Umbilical cord (tissue), 2 donors: ENCODE measurements around the gene NPEPL1. TPM values are rescaled to one million over a fixed set of nuclear protein-coding genes. Genes with fewer than 3 reads are reported as not detected.
"Not testable (repeated sequence)": the region's sequence is repeated elsewhere in the genome, so short reads cannot be mapped to it uniquely, and the experiment has no call there.

ENCODE experiments used
- DNase-seq: peaks from one replicate; pipeline ENCODE4 v3.0.0-alpha.2; 2015; ENCODE audit warnings: low spot score
- total RNA-seq: library from RNA; depleted of rRNA; stranded (reverse); fragments of >200 nt; gene quantifications from one replicate; pipeline ENCODE4 v1.2.3, GENCODE V29; 2014; ENCODE audit warnings: low replicate concordance; ENCODE audit not compliant: insufficient read depth

The NPEPL1 gene
- total RNA-seq, 1 donor from 2014 or later, result 25.0 TPM

DNA sequence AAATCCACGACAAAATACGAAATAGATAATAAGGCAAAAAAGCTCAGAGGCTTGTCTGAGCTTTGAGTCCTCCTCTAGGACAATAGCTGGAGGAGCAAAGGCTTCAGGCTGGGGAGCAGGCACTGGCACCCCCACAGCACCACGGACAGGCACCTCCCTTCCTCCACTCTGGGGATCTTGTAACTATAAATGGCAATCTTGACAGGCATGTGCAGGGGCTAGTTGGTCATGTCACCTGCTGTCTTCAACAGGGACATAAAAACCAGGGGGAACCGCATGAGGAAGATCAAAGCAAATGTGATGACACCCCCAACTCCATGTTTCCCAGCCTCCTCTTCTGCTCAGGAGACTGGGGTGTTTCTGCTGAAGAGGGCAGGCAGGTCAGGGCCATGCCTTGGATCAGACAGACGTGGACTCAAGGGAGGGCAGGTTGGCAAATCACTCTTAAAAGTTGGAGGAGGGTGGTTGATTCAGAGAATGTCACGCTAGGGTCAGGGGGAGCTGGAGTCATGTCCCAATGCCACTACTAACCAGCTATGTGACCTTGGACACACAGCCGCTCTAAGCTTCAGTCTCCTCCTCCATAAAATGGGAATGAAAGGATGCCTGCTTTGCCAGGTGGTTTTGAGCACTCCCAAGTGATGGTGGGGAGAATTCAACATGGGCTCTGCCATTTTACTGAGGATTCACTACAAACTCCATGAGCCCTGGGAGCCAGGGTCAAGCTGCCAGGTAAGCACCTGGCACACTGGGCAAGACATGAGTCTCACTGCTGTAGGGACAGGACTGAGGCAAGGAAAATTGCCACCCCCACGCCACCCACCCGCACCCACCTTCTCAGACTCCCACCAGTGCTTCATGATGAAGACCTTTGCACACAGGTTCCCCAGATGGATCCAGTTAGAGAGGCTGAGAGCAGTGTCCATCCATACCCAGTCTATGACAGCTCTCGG lies 48.0 kb downstream of the NPEPL1 start:
- DNase-seq, result no peak

DNA sequence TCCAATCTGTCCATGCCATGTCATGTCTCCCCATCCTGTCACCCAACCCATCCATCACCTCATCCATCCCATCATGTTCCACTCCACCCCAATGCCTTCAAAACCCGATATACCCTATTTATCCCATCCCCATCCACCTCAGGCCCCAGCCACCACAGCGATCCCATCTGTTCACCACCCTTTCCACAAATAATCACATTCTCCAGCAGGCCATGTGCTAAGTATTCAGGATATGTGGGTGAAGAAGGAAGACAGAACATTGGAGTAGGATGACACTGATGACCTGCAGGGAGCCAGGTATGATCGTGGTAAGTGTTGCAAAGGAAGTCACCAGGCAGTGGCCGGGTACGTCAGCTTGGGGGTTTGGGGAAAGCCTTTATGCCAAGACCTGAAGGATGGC lies 48.8 kb downstream of the NPEPL1 start:
- no peak for DNase-seq

DNA sequence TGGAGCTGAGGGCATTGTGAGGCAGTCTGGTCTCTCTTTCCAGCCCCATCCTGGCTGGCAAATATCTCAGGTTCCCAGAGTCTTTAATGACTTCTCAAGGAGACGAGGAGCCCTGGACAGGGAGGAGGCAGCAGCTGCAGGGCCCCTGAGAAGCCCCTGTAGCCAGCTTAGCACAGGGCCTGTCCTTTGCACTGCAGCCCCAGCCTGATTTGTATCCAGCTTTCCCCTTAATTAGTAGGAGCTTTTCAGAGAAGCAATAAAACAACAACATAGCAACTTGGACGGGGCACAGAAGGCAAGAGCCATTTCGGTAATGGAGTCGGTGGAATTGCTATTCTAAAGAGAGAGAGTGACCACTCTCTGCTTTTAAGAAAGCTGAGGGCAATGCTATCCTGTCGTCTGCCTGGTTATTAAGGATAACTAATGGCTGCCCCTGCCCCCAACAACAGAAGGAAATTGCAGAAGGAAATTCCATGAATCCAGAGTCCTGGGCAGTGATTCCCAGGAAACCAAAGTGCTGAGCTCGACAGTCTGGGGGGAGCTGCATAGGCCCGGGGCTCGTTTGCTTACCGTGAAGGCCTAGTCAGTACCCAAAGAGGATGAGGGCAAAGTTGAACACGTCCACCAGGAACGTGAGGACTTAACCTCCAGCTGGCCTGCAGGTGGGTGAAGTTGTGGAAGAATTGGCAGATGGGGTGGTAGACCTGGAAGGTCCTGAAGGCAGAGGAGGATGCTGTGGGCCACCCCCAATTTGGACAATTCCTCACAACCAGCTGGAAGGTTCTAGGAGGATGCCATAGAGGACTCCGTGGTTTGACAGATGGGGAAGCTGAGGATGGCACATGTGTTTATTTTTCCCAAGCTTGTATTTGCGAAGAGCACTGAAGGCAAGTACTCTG lies 50.3 kb downstream of the NPEPL1 start:
- DNase-seq, result no peak

DNA sequence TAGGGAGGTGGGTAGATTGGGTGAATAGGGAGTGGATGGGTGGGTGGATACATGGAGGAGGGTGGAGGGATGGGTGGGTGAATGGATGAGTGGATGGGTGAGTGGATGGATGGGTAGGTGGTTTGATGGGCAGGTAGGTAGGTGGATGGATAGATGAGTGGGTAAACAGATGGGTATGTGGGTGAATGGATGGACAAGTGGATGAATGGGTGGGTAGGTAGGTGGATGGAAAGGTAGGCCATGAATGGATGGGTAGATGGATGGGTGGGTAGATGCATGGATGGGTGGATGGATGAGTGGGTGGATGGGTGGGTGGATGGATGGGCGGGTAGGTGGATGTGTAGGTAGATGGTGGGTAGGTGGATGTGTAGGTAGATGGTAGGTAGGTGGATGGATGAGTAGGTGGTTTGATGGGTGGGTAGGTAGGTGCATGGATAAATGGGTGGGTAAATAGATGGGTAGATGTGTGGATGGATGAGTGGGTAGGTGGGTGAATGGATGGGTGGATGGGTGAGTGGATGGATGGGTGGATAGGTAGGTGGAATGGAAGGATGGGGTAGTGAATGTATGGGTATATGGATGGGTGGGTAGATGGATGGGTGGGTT lies 51.4 kb downstream of the NPEPL1 start:
- no peak for DNase-seq

DNA sequence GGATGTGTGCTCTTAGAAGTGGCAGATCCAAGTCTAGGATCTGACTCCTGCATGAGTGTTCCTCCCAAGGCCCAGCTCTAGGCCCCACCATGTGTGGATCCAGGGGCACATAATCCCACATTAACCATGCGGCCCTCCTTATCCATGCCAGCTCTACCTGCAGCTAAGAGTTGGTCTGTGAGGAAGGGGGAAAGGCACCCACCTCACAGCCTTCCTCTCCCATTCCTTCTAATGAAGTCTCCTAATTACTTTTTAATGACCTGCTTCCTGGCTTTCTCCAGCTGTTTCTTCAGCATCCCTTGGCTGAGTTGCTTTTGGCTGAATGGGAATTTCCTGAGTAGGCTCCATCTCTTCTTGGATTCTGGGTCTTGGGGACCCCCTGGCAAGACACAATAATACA lies 52.2 kb downstream of the NPEPL1 start:
- DNase-seq, result no peak

DNA sequence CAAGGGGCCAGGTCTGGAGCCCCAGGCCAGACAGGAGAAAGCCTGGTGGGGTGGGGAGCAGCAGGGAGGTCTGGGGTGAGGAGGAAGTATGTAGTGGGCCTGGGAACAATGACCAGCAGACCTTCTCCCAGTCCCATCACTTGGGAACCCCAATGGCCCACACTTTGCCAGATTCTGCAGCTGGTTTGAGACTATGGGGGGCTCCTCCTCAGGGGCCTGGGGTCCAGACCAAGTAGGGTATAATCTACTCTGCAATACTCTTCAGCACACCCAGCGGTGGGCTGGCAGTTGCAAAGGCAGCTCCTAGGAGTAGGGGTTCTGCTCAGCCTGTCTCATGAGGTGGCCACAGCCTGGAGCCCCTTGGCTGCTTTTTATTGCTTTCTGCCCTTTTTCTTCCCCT lies 52.8 kb downstream of the NPEPL1 start:
- no peak for DNase-seq

DNA sequence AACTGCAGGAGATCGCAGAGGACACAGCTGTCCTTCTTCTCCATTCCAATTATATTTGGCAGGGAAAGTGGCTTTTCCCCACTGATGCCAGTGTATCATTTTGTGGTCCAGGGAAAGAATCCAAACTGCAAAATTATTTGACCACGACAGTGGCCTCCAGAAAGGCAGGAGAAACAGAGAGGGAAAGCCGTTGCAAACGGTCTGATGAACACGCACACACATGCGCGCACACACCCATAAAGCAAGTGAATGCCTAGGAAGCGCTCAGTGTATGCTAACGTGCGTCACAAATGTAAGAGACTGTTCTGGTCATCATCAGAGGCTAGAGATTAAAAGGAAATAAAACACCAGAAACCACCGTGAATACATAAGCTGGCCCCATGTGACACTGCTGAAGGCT lies 54.0 kb downstream of the NPEPL1 start:
- DNase-seq, result no peak

DNA sequence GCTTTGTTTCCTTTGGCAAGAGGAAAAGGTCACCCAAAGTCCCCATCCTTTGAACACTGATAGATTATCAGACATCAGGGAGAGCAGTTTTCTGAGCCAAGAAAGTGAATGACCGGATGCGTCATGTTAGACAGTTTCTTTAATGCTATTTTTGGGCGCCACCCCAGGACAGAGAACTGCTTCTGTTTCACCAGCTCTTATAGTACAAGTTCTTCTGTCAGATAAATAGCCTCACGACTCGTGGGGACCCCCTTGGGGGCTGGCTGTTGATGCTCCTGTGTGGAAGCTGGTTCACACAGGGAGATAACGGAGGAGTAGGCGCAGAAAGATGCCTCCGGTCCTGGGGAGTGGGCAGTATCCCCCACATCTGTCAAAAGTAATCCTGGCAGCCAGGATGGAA lies 54.6 kb downstream of the NPEPL1 start:
- DNase-seq, result no peak

DNA sequence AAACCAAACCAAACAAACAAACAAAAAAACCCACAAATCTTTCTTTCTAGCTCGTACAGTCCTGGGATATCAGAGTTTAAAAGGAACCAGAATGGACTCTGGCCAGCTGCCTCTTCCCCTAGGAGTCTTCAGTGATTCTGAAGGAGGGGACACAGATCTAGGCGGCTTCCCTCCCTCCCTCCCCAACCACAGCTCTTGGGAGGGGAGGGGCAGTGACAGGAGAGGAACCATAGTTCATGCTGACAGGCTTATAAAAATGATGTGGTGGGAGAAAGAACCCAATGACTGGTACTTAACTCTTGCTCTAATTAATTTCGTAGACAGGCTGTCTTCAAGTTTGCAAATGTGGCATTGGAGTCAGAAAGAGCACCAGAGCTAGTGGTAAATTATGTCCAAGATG lies 56.0 kb downstream of the NPEPL1 start:
- DNase-seq, result no peak

DNA sequence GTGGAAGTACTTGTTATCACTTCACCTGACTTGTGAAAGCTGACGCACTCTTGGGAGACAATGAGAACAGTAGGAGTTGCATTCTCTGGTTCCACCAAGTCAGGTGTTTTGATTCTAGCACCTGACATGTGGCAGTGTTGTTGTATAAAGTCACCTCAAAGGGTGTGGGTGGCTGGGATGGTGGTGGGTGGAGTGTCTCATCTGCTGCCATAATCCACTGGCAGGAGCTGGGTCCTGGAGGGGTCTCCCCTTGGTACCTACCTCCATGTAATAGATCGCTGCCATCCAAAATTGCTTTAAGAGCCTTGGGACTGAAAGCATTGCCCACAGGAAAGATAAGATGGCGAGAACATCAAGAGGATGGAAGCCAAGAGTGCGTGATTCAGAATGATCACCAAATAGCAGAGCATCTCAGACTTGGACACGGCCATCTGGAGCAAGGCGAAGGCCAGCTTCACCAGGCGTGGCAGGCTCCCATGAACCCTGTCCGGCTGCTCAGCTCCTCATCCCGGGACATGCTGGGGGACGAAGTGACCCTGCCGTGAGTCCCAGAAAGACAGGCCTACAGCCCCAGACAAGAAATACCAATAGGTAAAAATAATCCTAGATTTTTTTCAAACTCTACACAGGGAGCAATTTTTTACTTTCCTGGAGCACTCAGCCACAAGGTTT lies 56.6 kb downstream of the NPEPL1 start:
- DNase-seq, result no peak

DNA sequence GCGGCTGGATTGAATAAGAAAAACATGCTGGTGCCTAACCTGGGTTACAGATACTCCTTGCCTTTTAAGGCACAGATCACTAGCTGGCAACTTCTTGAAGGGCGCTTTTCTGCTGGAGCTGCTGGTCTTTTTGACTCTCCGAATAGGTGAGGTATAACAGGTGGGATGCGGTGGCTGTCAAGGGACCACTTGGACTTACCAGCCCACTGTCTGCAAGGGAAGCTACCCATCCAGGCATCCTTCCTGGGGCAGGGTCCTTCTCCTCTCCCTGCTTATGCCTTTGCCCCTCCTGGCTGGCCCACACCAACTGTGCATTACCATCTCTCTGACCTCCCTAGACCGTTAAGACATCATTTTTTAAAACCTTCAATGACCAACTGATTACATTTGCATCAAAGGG lies 57.4 kb downstream of the NPEPL1 start:
- DNase-seq, result no peak

DNA sequence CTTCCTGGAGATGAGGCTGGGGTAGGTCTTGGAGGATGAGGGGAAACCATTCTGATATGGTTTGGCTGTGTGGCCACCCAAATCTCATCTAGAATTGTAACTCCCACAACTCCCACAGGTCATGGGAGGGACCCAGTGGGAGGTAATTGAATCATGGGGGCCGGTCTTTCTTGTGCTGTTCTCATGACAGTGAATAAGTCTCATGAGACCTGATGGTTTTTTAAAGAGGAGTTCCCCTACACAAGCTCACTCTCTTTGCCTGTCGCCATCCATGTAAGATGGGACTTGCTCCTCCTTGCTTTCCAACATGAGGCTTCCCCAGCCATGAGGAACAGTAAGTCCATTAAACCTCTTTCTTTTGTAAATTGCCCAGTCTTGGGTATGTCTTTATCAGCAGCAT lies 58.1 kb downstream of the NPEPL1 start:
- not testable (repeated sequence) for DNase-seq

DNA sequence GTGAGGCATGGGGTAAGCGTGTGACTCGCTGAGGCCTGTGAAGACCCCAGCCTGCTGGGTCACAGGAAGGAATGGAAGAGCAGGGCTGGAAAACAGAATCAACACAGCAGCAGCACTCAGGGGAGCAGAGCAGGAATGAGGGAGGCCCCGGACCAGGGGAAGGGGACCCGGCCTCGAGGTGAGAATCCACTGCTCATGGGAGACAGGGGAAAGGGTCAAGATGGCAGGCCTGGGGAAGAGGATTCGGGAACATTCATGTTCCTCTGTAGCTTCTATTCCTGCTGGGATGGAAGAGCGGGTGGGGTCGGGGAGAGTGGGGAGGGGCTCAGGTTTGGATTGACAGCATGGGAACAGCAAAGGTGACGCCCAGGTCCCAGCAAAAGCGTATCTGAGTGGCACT lies 59.4 kb downstream of the NPEPL1 start:
- no peak for DNase-seq

DNA sequence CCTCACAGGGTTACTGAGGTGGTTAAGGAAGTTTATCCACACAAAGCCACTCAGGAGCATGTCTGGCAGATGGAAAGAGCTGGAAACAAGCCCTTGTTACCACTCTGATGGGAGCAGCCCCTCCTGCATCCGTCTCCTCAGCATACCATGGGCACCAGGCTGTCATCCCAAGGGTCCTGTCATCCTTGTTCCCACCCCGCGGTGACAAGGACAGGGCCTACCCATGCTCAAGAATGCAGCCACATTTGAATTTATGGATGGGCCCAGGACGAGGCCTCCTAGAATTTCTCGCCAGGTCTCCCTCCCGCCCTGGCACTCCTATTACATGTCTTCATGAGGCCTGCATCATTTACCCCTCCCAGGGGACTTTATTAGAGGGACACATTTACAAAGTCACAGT lies 60.0 kb downstream of the NPEPL1 start:
- no peak for DNase-seq

DNA sequence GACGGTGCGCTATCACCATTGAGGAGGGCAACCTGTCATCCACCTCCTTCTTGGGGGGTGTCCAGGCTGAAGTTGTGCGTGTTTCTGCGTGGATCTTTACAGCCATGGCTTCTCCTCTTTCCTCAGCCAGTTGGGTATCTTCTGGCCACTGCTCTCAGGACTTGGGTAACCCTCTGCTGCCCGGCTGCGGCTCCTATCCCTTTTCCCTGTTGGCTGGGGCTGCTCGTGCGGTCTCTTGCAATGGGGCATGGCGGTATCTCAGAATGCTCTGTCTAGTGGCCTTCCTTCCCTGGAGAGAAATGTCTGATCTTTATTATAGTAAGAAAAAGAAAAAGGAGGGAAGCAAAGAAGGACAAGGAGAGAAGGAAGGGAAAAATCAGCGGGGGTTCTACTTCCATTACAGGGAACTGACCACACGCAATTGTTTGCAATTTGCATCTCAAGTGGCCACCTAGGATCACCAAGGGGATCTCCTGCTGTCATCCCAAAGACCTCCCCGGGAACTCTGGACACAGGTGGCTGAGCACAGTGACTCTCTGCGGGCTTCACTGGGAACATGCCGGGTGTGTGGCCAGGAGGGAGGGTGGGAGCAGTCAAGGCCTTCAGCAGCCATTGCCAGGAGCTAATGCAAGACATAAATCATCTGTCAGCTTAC lies 60.8 kb downstream of the NPEPL1 start:
- DNase-seq, result no peak

DNA sequence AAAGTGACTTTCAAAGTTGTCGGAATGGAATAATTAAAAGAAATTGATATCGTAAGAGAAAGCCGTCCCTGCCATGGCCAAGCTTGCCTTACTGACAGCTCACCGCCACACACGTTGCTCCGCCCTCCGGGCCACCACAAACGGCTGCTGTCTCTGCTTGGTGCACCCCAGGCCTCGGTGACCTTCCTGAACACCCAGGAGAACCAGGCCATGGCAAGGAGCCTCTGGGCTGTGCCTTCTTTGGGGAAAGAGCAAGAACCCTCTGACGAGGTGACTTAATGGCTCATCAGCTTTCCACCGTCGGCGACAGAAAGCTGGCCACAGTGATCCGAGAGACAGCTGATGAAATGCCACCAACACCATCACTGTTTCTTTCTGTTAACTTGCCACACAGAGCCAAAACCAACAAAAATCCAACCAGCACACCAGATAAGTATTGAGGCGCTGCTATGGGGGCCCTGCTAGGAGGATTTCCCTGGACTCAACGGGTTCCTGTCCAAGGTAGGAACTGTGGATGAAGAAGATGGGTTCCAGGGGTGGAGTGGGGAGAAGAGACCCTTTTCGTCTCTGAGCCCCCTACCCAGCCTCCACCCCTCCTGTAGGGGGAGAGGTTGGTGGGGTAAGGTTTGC lies 61.4 kb downstream of the NPEPL1 start:
- no peak for DNase-seq

DNA sequence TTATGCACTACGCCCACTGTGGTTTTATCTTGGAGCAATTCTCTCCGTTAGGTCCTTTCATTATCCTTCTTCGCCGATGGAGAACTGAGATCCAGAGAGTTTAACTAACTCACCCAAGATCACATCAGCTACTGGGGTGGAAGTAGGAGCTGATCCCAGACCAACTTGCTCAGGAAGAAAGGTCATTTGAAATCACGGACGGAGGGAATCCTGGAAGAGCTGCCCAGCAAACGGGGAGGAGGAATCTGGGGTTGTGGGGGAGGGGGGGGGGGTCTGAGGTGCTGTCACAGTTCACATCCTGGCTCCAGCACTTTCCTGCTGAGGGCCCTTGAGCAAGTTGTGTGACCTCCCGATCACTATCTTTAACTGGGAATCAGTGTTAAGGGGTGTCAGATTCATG lies 62.0 kb downstream of the NPEPL1 start:
- no peak for DNase-seq

DNA sequence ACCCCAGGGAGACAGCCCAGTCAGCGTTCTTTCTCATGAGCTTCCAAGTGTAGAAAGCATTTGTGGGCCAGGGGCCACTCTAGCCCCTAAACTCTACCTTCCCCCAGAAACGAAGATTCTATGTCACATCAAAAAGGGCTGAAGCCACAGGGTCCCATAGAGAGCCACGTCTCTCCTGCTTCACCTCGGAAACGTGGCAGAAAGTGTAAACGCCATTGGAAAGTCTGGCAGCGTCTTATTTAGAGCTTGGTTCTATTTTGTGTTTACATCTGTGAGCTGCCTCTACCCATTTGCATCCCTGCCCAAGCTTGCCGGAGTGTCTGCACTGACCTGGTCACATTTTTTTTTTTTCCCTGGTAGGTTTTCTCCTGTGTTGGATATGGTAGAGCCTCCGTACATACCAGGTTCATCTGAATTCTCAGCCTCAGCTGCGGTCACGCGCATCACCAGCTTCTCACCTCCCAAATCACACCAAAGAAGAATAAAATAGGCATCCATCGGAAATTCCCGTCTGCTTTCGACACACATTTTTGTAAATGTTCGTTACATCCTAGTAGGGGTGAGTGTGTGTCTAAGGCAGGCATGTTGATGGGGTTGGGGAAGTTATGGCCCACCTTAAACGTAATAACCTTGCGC lies 62.6 kb downstream of the NPEPL1 start:
- no peak for DNase-seq

DNA sequence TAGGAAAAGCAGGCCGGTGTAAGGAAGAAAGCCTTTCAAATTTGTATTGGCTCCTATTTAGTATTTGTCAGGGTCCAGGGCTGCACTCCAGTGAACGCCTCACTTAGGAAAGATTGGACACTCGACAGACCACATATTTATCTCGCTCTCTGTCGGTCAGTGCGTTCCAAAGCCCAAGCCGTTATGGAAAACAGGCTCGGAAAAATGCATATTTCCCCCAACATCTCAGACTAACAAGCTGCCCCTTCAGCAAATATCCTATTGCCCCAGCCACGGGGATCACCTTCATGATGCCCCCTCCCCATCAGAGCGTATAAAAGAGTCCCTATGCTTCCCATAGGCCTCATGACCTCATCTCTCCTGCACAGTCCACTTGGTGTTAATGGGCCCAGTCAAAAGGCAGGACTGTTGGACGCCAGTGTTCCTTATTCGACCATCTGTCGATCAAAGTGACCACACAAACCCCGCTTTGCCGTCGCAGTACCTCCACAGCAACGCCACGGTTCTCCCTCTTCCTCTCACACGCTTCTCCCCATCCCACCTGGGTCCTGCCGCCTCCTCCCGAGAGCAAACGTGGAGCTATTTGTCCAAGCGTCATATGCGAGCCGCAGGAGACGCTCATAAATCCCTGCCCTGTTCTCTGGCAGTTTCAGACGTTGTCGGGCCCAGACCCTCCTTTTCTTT lies 63.3 kb downstream of the NPEPL1 start:
- no peak for DNase-seq

DNA sequence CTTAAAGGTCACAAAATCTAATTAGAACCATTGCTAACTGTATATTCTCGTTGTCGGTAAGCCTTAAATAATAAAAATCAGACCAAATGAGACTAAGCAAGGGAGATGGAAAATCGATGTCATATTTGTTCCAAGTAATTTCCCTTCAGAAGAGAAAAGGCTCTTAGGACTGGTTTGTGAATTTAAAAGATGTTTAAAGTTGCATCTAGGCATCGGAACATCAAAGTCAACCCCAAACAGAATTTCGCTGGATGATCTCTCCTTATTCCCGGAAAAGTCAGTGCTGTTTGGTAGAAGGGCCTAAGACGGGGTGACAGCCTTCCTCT lies 63.8 kb downstream of the NPEPL1 start:
- no peak for DNase-seq
